HCT116 (cell line): ENCODE measurements around the gene SYAP1. TPM values are rescaled to one million over a fixed set of nuclear protein-coding genes. Genes with fewer than 3 reads are reported as not detected.

ENCODE experiments used
- ATAC-seq: fragments of 200-7000 bp; cut with Tn5 transposase; 2 replicates; pipeline ENCODE4 v1.9.1; 2020; ENCODE audit warnings: mild to moderate bottlenecking, moderate library complexity
- BruUV-seq: library from RNA; stranded (reverse); fragments of 400-500 nt; replicated peaks from 2 replicates; lab custom pipeline; 2021; lab: Mats Ljungman, UMichigan
- CTCF ChIA-PET: fragments of 300-600 bp; sonication (Branson Sonifier 250); formaldehyde crosslinking; loops from one replicate; lab custom pipeline; 2021; ENCODE audit warnings: antibody characterized with exemption; lab: Charles Lee
- POLR2A ChIA-PET: fragments of 300-600, 350-600 bp; sonication (Branson Sonifier 250); formaldehyde crosslinking; loops from one replicate; lab custom pipeline; 2021; ENCODE audit warnings: antibody characterized with exemption; lab: Charles Lee
- RAD21 ChIA-PET, 2 experiments: fragments of 300-600 bp; sonication (Branson Sonifier 250); formaldehyde crosslinking; loops; one replicate each; lab custom pipeline; 2023; ENCODE audit warnings: low total read pairs in 2 of 2; ENCODE audit not compliant: uncharacterized antibody in 2 of 2, unreplicated experiment in 2 of 2, low non-redundant PET in 1 of 2; lab: Charles Lee
- DNase-seq: peaks from one replicate; pipeline ENCODE4 v3.0.0-alpha.2; 2010; ENCODE audit warnings: low read depth, low spot score
- H2AFZ ChIP-seq: fragments of 200-600 bp; shearing (Covaris generic), sonication (generic); 2 replicates; pipeline ENCODE4 v1.6.1; 2017; ENCODE audit warnings: low read depth, mixed run types, mixed read lengths, antibody characterized with exemption, low read length; ENCODE audit not compliant: poor library complexity, severe bottlenecking
- H3K27ac ChIP-seq: 2 replicates; pipeline ENCODE4 v1.5.1; 2012; ENCODE audit warnings: low read depth, low read length
- H3K27me3 ChIP-seq: fragments of 200-600 bp; sonication (generic); 2 replicates; pipeline ENCODE4 v1.6.1; 2016; ENCODE audit warnings: mixed run types, low read length, mixed read lengths; ENCODE audit not compliant: insufficient read depth
- H3K36me3 ChIP-seq, 2 experiments: fragments of 200-500 bp in 1 of 2; fragments of 200-600 bp in 1 of 2; sonication (Bioruptor generic) in 1 of 2; sonication (generic) in 1 of 2; 2 replicates each; pipeline versions ENCODE4 v1.5.1 to v1.6.1; 2014 to 2016; ENCODE audit warnings: low read length in 2 of 2, inconsistent platforms in 1 of 2, mixed read lengths in 1 of 2, mixed run types in 1 of 2; ENCODE audit not compliant: insufficient read depth in 2 of 2, control insufficient read depth in 1 of 2
- H3K4me1 ChIP-seq, 2 experiments: fragments of 200-600 bp in 1 of 2; sonication (generic) in 1 of 2; 2 replicates each; pipeline versions ENCODE4 v1.5.1 to v1.6.1; 2012 to 2017; ENCODE audit warnings: low read length in 2 of 2, inconsistent platforms in 1 of 2, mild to moderate bottlenecking in 1 of 2, mixed read lengths in 1 of 2, mixed run types in 1 of 2, moderate library complexity in 1 of 2; ENCODE audit not compliant: insufficient read depth in 2 of 2, control insufficient read depth in 1 of 2
- H3K4me2 ChIP-seq: fragments of 200-600 bp; sonication (generic); 2 replicates; pipeline ENCODE4 v1.6.1; 2017; ENCODE audit warnings: mixed run types, low read length, mixed read lengths
- H3K4me3 ChIP-seq, 2 experiments: fragments of 200-600 bp in 1 of 2; sonication (generic) in 1 of 2; replicated peaks in 1 of 2; 2 replicates each; pipeline ENCODE4 v1.5.1; 2011 to 2016; ENCODE audit warnings: low read length in 2 of 2, control low read depth in 1 of 2, low read depth in 1 of 2, mild to moderate bottlenecking in 1 of 2, mixed read lengths in 1 of 2, mixed run types in 1 of 2
- H3K79me2 ChIP-seq: fragments of 200-600 bp; sonication (generic); 2 replicates; pipeline ENCODE4 v1.6.1; 2017; ENCODE audit warnings: mild to moderate bottlenecking, mixed run types, low read length, moderate library complexity, mixed read lengths; ENCODE audit not compliant: insufficient read depth
- H3K9ac ChIP-seq: fragments of 200-600 bp; sonication (generic); 2 replicates; pipeline ENCODE4 v1.6.1; 2016; ENCODE audit warnings: low read length, mixed read lengths
- H3K9me2 ChIP-seq: fragments of 200-600 bp; sonication (generic), shearing (Covaris generic); 2 replicates; pipeline ENCODE4 v1.6.1; 2017; ENCODE audit warnings: mixed run types, mild to moderate bottlenecking, moderate library complexity; ENCODE audit not compliant: insufficient read depth
- H3K9me3 ChIP-seq, 2 experiments: fragments of 200-500 bp in 1 of 2; fragments of 200-600 bp in 1 of 2; sonication (Bioruptor generic) in 1 of 2; sonication (generic) in 1 of 2; 2 replicates each; pipeline ENCODE4 v1.6.1; 2014 to 2017; ENCODE audit warnings: low read length in 2 of 2, mixed read lengths in 2 of 2, inconsistent platforms in 1 of 2, low read depth in 1 of 2, mild to moderate bottlenecking in 1 of 2, mixed run types in 1 of 2, moderate library complexity in 1 of 2; ENCODE audit not compliant: control insufficient read depth in 1 of 2, insufficient read depth in 1 of 2
- H4K20me1 ChIP-seq: fragments of 200-600 bp; sonication (generic), shearing (Covaris generic); 2 replicates; pipeline ENCODE4 v1.6.1; 2017; ENCODE audit warnings: mixed run types, mild to moderate bottlenecking, moderate library complexity; ENCODE audit not compliant: insufficient read depth
- CBX3 ChIP-seq: IDR thresholded peaks from 2 replicates; pipeline ENCODE4 v1.6.1; 2012; ENCODE audit warnings: low read depth
- EGR1 ChIP-seq: IDR thresholded peaks from 2 replicates; pipeline ENCODE4 v1.6.1; 2012; ENCODE audit warnings: low read depth
- ELF1 ChIP-seq: IDR thresholded peaks from 2 replicates; pipeline ENCODE4 v1.6.1; 2012; ENCODE audit warnings: low read depth, borderline replicate concordance
- EZH2 ChIP-seq: fragments of 200-600 bp; sonication (generic); IDR thresholded peaks from 2 replicates; pipeline ENCODE4 v1.6.1; 2017; ENCODE audit warnings: antibody characterized with exemption, mixed run types
- FOSL1 ChIP-seq: IDR thresholded peaks from 2 replicates; pipeline ENCODE4 v1.6.1; 2012; ENCODE audit warnings: low read depth
- POLR2A ChIP-seq: IDR thresholded peaks from 2 replicates; pipeline ENCODE4 v1.7.0; 2011; ENCODE audit warnings: borderline replicate concordance; ENCODE audit not compliant: insufficient read depth, insufficient read length; ENCODE audit errors: extremely low read depth
- RAD21 ChIP-seq: IDR thresholded peaks from 2 replicates; pipeline ENCODE4 v1.6.1; 2012; ENCODE audit warnings: low read depth, mild to moderate bottlenecking
- SIN3A ChIP-seq: IDR thresholded peaks from 2 replicates; pipeline ENCODE4 v1.6.1; 2012; ENCODE audit warnings: low read depth
- SRF ChIP-seq: IDR thresholded peaks from 2 replicates; pipeline ENCODE4 v1.6.1; 2012; ENCODE audit warnings: low read depth
- TCF7L2 ChIP-seq: IDR thresholded peaks from 2 replicates; pipeline ENCODE4 v1.7.0; 2011; ENCODE audit warnings: borderline replicate concordance, inconsistent platforms; ENCODE audit not compliant: insufficient read depth, insufficient read length; ENCODE audit errors: extremely low read depth
- YY1 ChIP-seq: IDR thresholded peaks from 2 replicates; pipeline ENCODE4 v1.6.1; 2011; ENCODE audit warnings: low read length, low read depth, moderate library complexity, mild to moderate bottlenecking; ENCODE audit not compliant: insufficient replicate concordance; ENCODE audit errors: extremely low read depth
- ZBTB33 ChIP-seq: IDR thresholded peaks from 2 replicates; pipeline ENCODE4 v1.6.1; 2011; ENCODE audit warnings: mild to moderate bottlenecking, low read length, moderate library complexity; ENCODE audit not compliant: insufficient replicate concordance; ENCODE audit errors: extremely low read depth
- ZFX ChIP-seq: fragments of 450-650 bp; IDR thresholded peaks from 2 replicates; pipeline ENCODE4 v1.6.1; 2017
- intact Hi-C: fragments of 100-400 bp; cut with micrococcal nuclease; formaldehyde crosslinking; loops from 2 replicates; pipeline ENCODE4 v1.10.0; 2022
- total RNA-seq: library from RNA; stranded (reverse); gene quantifications from one replicate; pipeline ENCODE4 v1.2.1, GENCODE V29; 2021; ENCODE audit not compliant: unreplicated experiment
- TF ChIP-seq, protein P1 (sequence below): IDR thresholded peaks from 2 replicates; pipeline ENCODE4 v1.6.1; 2012

Gene SYAP1
- total RNA-seq, 1 experiment from 2014 or later, result 24.8 TPM

- peak overlapping the region; percentile 55 for H3K27ac ChIP-seq
- intact Hi-C loops, result no loop called here
- TF ChIP-seq EGR1 (no peak), SRF (no peak), FOSL1 (no peak)
- TF ChIP-seq, protein P1, sequence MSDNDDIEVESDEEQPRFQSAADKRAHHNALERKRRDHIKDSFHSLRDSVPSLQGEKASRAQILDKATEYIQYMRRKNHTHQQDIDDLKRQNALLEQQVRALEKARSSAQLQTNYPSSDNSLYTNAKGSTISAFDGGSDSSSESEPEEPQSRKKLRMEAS, result no peak
- no peaks in the 10 kb centered on the region for H3K9me2 ChIP-seq
- peak; percentile 31 for ATAC-seq
- DNase-seq, result no peak
- H3K4me1 ChIP-seq, result peaks cover 8 to 14% of the 10 kb centered on the region in 2 experiments; a peak in 3 of 4 replicates
- no TSS peak for BruUV-seq
- no peaks in the 10 kb centered on the region for H3K9me3 ChIP-seq
- CTCF ChIA-PET, result no interaction called here
- peak overlapping the region; percentile 77 for H3K9ac ChIP-seq
- H3K36me3 ChIP-seq, result peaks cover 3 to 10% of the 10 kb centered on the region in 2 experiments; a peak in 3 of 4 replicates
- H2AFZ ChIP-seq, result no peak overlapping the region
- H3K4me2 ChIP-seq, result peak overlapping the region; percentile 82
- POLR2A ChIA-PET, result interaction anchor here (0.9 kb wide), 1 partner anchor 15 kb away, joined by 4 read pairs; no protein-coding TSS in a partner anchor
- H3K4me3 ChIP-seq, result peak overlapping the region; percentile 63 to 67
- H3K79me2 ChIP-seq, result peaks cover 53% of the 10 kb centered on the region
- RAD21 ChIA-PET, result no interaction called here
- no peaks in the 10 kb centered on the region for H3K27me3 ChIP-seq
- no peaks in the 10 kb centered on the region for H4K20me1 ChIP-seq
These were observed 67.7 kb downstream of the SYAP1 start for GRCh38 chrX:16786791-16787735.

GRCh38 chrX:16788477-16788876 is 69.1 kb downstream of the SYAP1 start:
- H3K27me3 ChIP-seq, result no peaks in the 10 kb centered on the region
- peaks cover 8 to 14% of the 10 kb centered on the region in 2 experiments; a peak in 3 of 4 replicates for H3K4me1 ChIP-seq
- intact Hi-C loops, result no loop called here
- H3K79me2 ChIP-seq, result peaks cover 64% of the 10 kb centered on the region
- ATAC-seq, result no peak
- no peak overlapping the region for H2AFZ ChIP-seq
- H3K36me3 ChIP-seq, result peaks cover 3 to 10% of the 10 kb centered on the region in 2 experiments; a peak in 3 of 4 replicates
- ChIA-PET POLR2A (interaction anchor here (0.8 kb wide), 1 partner anchor 17 kb away, joined by 4 read pairs; no protein-coding TSS in a partner anchor), CTCF (no interaction called here), RAD21 (interaction anchor here in 1 of 2 experiments (0.6 kb wide), 1 partner anchor 13 kb away, joined by 3 read pairs; no protein-coding TSS in a partner anchor)
- no peak overlapping the region for H3K27ac ChIP-seq
- H3K9me2 ChIP-seq, result no peaks in the 10 kb centered on the region
- BruUV-seq, result no TSS peak
- H4K20me1 ChIP-seq, result no peaks in the 10 kb centered on the region
- H3K9ac ChIP-seq, result no peak overlapping the region
- TF ChIP-seq EGR1, result no peak
- no peak for TF ChIP-seq RAD21
- no peak for TF ChIP-seq SIN3A
- TF ChIP-seq ZFX, result no peak
- TF ChIP-seq, protein P1, result no peak
- no peak for TF ChIP-seq POLR2A
- no peak for TF ChIP-seq YY1
- no peak for TF ChIP-seq TCF7L2
- TF ChIP-seq CBX3, result no peak
- TF ChIP-seq EZH2, result no peak
- no peak for TF ChIP-seq FOSL1
- TF ChIP-seq ELF1, result no peak
- no peak for TF ChIP-seq ZBTB33
- no peak for DNase-seq
- no peak overlapping the region for H3K4me2 ChIP-seq
- H3K9me3 ChIP-seq, result no peaks in the 10 kb centered on the region
- no peak overlapping the region for H3K4me3 ChIP-seq
